AG04449 (cell line): ENCODE data around the gene PMP22.

Source experiments
- CTCF ChIA-PET: fragments of 350-600 bp; formaldehyde crosslinking; extraction: SDS; loops from one replicate; lab custom pipeline; 2021; ENCODE audit warnings: antibody characterized with exemption; lab: Yijun Ruan, JAX
- POLR2A ChIA-PET: fragments of 400-600, 350-600 bp; formaldehyde crosslinking; extraction: SDS; loops from one replicate; lab custom pipeline; 2020; ENCODE audit warnings: antibody characterized with exemption, inconsistent platforms; lab: Yijun Ruan, JAX
- DNase-seq: peaks from one replicate; pipeline ENCODE4 v3.0.0-alpha.2; 2010; ENCODE audit warnings: low read depth, low spot score
- H3K4me3 ChIP-seq: 2 replicates; pipeline ENCODE4 v1.5.1; 2011; ENCODE audit warnings: low read depth, mild to moderate bottlenecking, control low read depth, low read length
- TF ChIP-seq, protein P1 (sequence below): IDR thresholded peaks from one replicate; pipeline ENCODE4 v1.5.1; 2011; ENCODE audit warnings: mild to moderate bottlenecking, moderate library complexity, low read length, control low read depth, inconsistent platforms; ENCODE audit not compliant: insufficient read depth; ENCODE audit errors: missing control alignments

The PMP22 gene

DNA sequence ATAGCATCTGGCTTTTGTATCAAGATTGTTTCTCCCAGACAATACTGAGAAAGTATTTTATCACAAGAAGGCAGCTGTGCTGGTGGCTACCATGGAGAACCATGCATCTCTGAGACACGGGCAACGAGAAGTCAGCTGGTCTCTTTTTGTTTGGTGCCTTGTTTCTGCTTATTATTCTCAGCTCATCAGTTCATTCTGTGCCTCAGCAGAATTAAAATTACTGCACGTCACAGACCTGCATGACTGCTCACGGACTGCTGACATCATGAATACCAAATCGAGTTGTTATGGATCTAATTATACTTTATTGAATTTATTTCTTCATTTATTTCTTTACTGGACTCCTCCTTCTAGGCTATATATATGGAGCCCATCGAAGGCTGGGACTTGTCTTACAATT is 19.0 kb upstream of the PMP22 start:
- no peak overlapping the region for H3K4me3 ChIP-seq
- POLR2A ChIA-PET: no interaction called here
- CTCF ChIA-PET: no interaction called here
- TF ChIP-seq, protein P1, sequence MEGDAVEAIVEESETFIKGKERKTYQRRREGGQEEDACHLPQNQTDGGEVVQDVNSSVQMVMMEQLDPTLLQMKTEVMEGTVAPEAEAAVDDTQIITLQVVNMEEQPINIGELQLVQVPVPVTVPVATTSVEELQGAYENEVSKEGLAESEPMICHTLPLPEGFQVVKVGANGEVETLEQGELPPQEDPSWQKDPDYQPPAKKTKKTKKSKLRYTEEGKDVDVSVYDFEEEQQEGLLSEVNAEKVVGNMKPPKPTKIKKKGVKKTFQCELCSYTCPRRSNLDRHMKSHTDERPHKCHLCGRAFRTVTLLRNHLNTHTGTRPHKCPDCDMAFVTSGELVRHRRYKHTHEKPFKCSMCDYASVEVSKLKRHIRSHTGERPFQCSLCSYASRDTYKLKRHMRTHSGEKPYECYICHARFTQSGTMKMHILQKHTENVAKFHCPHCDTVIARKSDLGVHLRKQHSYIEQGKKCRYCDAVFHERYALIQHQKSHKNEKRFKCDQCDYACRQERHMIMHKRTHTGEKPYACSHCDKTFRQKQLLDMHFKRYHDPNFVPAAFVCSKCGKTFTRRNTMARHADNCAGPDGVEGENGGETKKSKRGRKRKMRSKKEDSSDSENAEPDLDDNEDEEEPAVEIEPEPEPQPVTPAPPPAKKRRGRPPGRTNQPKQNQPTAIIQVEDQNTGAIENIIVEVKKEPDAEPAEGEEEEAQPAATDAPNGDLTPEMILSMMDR: no peak
- DNase-seq: no peak

DNA sequence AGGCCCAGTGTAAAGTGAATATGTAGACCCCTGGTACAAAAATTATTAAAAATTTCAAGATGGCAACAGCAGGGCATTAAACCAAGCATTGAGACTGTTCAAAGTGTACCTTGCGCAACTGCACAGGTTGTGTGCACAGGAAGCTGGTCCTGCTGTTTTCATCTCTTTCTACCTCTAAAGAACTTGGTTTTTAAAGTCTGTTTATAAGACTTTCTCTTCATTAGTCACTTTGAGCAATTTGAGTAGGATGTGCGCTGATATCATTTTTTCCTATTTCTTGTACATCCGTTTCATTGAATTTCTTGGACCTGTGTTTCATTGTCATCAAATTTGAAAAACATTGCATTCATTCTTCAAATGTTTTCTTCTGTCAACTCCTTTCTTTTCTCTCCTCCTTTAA is 16.8 kb upstream of the PMP22 start:
- no peak for DNase-seq
- POLR2A ChIA-PET: no interaction called here

DNA sequence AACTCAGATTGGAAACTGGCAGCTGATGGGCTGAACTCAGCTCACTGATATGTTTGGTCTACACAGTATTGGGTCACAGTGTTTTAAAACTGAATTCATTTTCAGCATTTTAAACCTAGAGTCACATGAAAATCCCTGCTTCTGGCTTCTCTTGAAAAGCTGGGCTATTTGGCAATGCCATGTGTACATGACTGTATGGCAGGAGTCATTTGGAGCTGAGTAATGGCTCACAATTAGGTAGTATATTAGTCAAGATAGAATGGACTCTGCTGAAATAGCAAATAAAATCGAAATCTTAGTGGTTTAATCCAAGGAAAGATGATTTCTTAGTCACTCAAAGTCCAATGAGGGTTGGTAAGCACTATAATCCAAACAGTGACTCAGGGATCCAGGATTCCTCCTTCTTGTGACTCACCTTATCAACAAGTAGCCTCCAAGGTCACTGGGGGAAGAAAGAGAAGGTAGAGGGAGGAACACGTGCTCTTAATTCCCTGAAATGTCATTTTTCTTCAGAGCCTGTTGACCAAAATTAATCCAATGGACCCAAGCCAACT is 13.9 kb upstream of the PMP22 start:
- CTCF ChIA-PET: interaction anchor here (1.4 kb wide), 1 partner anchor 224 kb away, joined by 4 read pairs; no protein-coding TSS in a partner anchor
- DNase-seq: peak; percentile 68
- POLR2A ChIA-PET: interaction anchor here (1.0 kb wide), 1 partner anchor 16 kb away, joined by 3 read pairs; no protein-coding TSS in a partner anchor
- TF ChIP-seq, protein P1: no peak
- H3K4me3 ChIP-seq: no peak overlapping the region

More for the DNA sequence above, 16.8 kb upstream of the PMP22 start:
- TF ChIP-seq, protein P1: no peak
- CTCF ChIA-PET: interaction anchor here (1.7 kb wide), 1 partner anchor 15 kb away, joined by 3 read pairs; no protein-coding TSS in a partner anchor
- H3K4me3 ChIP-seq: no peak overlapping the region

DNA sequence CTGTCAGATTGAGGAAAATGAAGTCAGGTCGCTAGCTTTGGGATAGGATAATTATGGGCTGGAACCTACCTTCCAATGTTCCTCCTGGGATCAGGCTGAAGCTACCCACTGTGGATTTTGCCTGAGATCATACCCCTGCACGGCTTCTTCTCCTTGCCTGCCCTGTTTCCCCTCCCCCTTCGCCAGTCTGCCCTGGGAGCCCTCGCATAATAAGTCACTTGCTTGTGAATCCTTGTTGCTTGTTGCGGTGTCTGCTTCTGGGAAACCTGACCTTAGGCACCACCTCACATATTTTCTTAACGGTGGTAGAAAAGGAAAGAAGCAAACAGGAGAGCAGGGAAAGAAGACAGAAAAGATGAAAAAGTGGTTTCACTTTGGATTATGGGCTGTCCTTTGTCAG is 13.3 kb upstream of the PMP22 start:
- TF ChIP-seq, protein P1: no peak
- CTCF ChIA-PET: interaction anchor here (0.9 to 1.4 kb wide), 3 partner anchors 20 to 225 kb away, joined by 3 to 4 read pairs (median 4); no protein-coding TSS in a partner anchor
- H3K4me3 ChIP-seq: peak overlapping the region; percentile 31
- POLR2A ChIA-PET: interaction anchor here (1.0 kb wide), 1 partner anchor 15 kb away, joined by 3 read pairs; no protein-coding TSS in a partner anchor
- DNase-seq: no peak

DNA sequence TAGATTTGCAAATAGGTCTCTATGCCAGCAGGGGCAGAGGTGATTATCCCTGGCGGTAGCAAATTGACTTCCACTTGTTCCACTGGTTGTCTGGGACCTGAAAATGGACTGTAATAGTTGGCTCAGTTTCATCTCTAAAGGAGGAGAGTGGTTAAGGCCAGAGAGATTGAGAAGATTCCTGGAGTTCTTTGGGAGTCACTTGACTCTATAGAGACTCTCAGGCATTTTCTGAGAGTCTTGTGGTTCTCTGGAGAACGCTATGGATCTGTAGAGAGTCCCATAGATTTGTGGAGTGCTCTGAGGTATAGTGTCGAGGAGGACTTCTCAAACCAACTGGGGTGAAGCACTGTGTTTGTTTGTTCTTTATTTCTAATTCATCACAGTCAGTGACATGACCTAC is 8.9 kb upstream of the PMP22 start:
- ChIA-PET POLR2A (no interaction called here), CTCF (interaction anchor here (1.4 kb wide), 1 partner anchor 229 kb away, joined by 6 read pairs; no protein-coding TSS in a partner anchor)
- no peak for DNase-seq
- no peak overlapping the region for H3K4me3 ChIP-seq
- TF ChIP-seq, protein P1: no peak

DNA sequence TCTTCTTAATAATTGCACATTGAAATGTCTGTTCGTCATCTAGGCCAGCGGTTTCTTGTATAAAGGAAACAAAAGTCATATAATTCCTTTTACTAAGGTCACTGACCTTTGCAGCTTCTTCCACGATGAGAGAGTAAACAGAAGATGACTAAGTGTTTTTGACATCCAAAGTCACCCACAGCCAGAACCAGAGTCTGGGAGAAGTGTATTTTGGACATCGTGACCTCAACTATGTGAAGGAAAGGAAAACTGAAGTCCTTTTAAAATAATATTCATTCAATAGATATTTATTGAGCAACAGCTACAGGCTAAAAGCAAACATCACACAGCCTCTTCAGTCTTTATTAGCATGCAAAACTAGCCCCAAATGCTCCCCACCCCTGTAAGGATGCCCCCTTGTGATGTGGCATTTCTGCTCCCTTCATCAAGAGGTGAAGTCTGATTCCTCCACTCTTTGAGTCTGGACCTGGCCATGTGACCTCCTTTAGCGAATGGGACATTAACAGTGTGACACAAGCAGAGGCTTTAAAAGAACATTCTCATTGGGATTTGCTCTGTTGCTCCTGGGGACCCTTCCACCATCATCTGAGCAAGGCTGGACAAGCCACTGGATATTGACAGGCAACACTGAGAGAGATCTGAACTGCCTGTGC is 8.1 kb upstream of the PMP22 start:
- CTCF ChIA-PET: interaction anchor here (1.4 to 1.9 kb wide), 5 partner anchors 10 to 230 kb away, joined by 4 to 11 read pairs (median 6); no protein-coding TSS in a partner anchor

More for the DNA sequence above, 8.1 kb upstream of the PMP22 start:
- POLR2A ChIA-PET: interaction anchor here (2.1 kb wide), 1 partner anchor 10 kb away, joined by 10 read pairs; no protein-coding TSS in a partner anchor
- no peak overlapping the region for H3K4me3 ChIP-seq
- peak; percentile 93 for DNase-seq
- TF ChIP-seq, protein P1: no peak
